HUES6 (cell line): Measurements from ENCODE around the gene TMCO4.
A peak's percentile ranks its signal among the peaks of the same experiment; 100 is the strongest.
"Not testable (repeated sequence)": the region's sequence is repeated elsewhere in the genome, so short reads cannot be mapped to it uniquely, and the experiment has no call there.

Experiments used
- H3K27ac ChIP-seq: 2 replicates; pipeline ENCODE4 v1.7.0; 2013; ENCODE audit warnings: low read depth, mild to moderate bottlenecking, low read length, inconsistent platforms
- H3K27me3 ChIP-seq: 2 replicates; pipeline ENCODE4 v1.6.1; 2013; ENCODE audit warnings: low read length; ENCODE audit not compliant: control insufficient read depth, insufficient read depth
- H3K36me3 ChIP-seq: 2 replicates; pipeline ENCODE4 v1.6.1; 2013; ENCODE audit warnings: low read length; ENCODE audit not compliant: control insufficient read depth, insufficient read depth
- H3K4me1 ChIP-seq: 2 replicates; pipeline ENCODE4 v1.6.1; 2013; ENCODE audit warnings: low read length; ENCODE audit not compliant: control insufficient read depth, insufficient read depth
- H3K4me3 ChIP-seq: 2 replicates; pipeline ENCODE4 v1.5.1; 2013; ENCODE audit warnings: low read depth, low read length
- H3K9ac ChIP-seq: one replicate; pipeline ENCODE4 v1.6.1; 2013; ENCODE audit warnings: mild to moderate bottlenecking, low read length
- H3K9me3 ChIP-seq: 2 replicates; pipeline ENCODE4 v1.6.1; 2013; ENCODE audit warnings: low read depth, low read length; ENCODE audit not compliant: control insufficient read depth, insufficient read depth

TMCO4 gene

GRCh38 chr1:19825298-19825697 is 25.6 kb upstream of the TMCO4 start:
- peaks cover 12% of the 10 kb centered on the region for H3K4me1 ChIP-seq
- H3K27me3 ChIP-seq, result no peaks in the 10 kb centered on the region
- no peak overlapping the region for H3K27ac ChIP-seq
- H3K36me3 ChIP-seq, result no peaks in the 10 kb centered on the region
- H3K9ac ChIP-seq, result no peak overlapping the region
- no peak overlapping the region for H3K4me3 ChIP-seq
- no peaks in the 10 kb centered on the region for H3K9me3 ChIP-seq

GRCh38 chr1:19824541-19824940 is 24.8 kb upstream of the TMCO4 start:
- Histone ChIP-seq H3K4me3 (no peak overlapping the region), H3K27me3 (no peaks in the 10 kb centered on the region), H3K36me3 (no peaks in the 10 kb centered on the region), H3K4me1 (peaks cover 15% of the 10 kb centered on the region), H3K27ac (no peak overlapping the region), H3K9ac (no peak overlapping the region), H3K9me3 (no peaks in the 10 kb centered on the region)

GRCh38 chr1:19824036-19824435 is 24.3 kb upstream of the TMCO4 start:
- no peaks in the 10 kb centered on the region for H3K9me3 ChIP-seq
- H3K9ac ChIP-seq, result no peak overlapping the region
- no peaks in the 10 kb centered on the region for H3K27me3 ChIP-seq
- H3K4me1 ChIP-seq, result peaks cover 15% of the 10 kb centered on the region
- no peak overlapping the region for H3K27ac ChIP-seq
- H3K36me3 ChIP-seq, result no peaks in the 10 kb centered on the region
- H3K4me3 ChIP-seq, result no peak overlapping the region

GRCh38 chr1:19819701-19820100 is 20.0 kb upstream of the TMCO4 start:
- Histone ChIP-seq H3K4me1 (peaks cover 33% of the 10 kb centered on the region), H3K36me3 (no peaks in the 10 kb centered on the region), H3K27me3 (no peaks in the 10 kb centered on the region), H3K9ac (no peak overlapping the region), H3K9me3 (no peaks in the 10 kb centered on the region), H3K27ac (no peak overlapping the region), H3K4me3 (no peak overlapping the region)

GRCh38 chr1:19818324-19818723 is 18.6 kb upstream of the TMCO4 start:
- H3K27ac ChIP-seq, result no peak overlapping the region
- H3K4me1 ChIP-seq, result peaks cover 31% of the 10 kb centered on the region
- no peaks in the 10 kb centered on the region for H3K36me3 ChIP-seq
- H3K9ac ChIP-seq, result no peak overlapping the region
- no peaks in the 10 kb centered on the region for H3K27me3 ChIP-seq
- no peak overlapping the region for H3K4me3 ChIP-seq
- no peaks in the 10 kb centered on the region for H3K9me3 ChIP-seq

GRCh38 chr1:19817160-19817559 is 17.4 kb upstream of the TMCO4 start:
- no peak overlapping the region for H3K9ac ChIP-seq
- no peak overlapping the region for H3K4me3 ChIP-seq
- no peak overlapping the region for H3K27ac ChIP-seq
- no peaks in the 10 kb centered on the region for H3K27me3 ChIP-seq
- H3K9me3 ChIP-seq, result no peaks in the 10 kb centered on the region
- H3K4me1 ChIP-seq, result peaks cover 31% of the 10 kb centered on the region
- no peaks in the 10 kb centered on the region for H3K36me3 ChIP-seq

- not testable (repeated sequence) for H3K9ac ChIP-seq, H3K9me3 ChIP-seq, H3K36me3 ChIP-seq, H3K27me3 ChIP-seq
- Histone ChIP-seq H3K4me3 (0 out of 2 replicates have a peak overlapping the region, but pooled peaks have one; percentile 12), H3K4me1 (peaks cover 31% of the 10 kb centered on the region), H3K27ac (0 out of 2 replicates have a peak overlapping the region, but pooled peaks have one; percentile 48)
Measured at GRCh38 chr1:19816737-19817086, 17.0 kb upstream of the TMCO4 start.

GRCh38 chr1:19815801-19816736 is 16.4 kb upstream of the TMCO4 start:
- Histone ChIP-seq H3K4me1 (peaks cover 31% of the 10 kb centered on the region), H3K4me3 (peak overlapping the region; percentile 12; the same call in 1 of the 2 replicates), H3K36me3 (no peaks in the 10 kb centered on the region), H3K9me3 (no peaks in the 10 kb centered on the region), H3K27me3 (no peaks in the 10 kb centered on the region), H3K9ac (peak overlapping the region; percentile 7), H3K27ac (peak overlapping the region; percentile 48; the same call in 1 of the 2 replicates)

- no peaks in the 10 kb centered on the region for H3K27me3 ChIP-seq
- no peaks in the 10 kb centered on the region for H3K36me3 ChIP-seq
- peak within 1 kb of the TSS; percentile 48; the same call in 1 of the 2 replicates for H3K27ac ChIP-seq
- H3K9me3 ChIP-seq, result no peaks in the 10 kb centered on the region
- H3K9ac ChIP-seq, result no peak within 1 kb of the TSS
- H3K4me1 ChIP-seq, result peaks cover 31% of the 10 kb centered on the region
- no peak within 1 kb of the TSS for H3K4me3 ChIP-seq
Measured at GRCh38 chr1:19814681-19815503, 15.2 kb upstream of the TMCO4 start, which contains the start of gene RNF186. RNF186 (minus strand) TSS chr1:19815283; CDS start chr1:19815101, 182 bp downstream.

- Histone ChIP-seq H3K27ac (no peak overlapping the region), H3K4me3 (no peak overlapping the region), H3K9ac (no peak overlapping the region), H3K4me1 (peaks cover 28% of the 10 kb centered on the region), H3K9me3 (peaks cover 4% of the 10 kb centered on the region), H3K27me3 (no peaks in the 10 kb centered on the region), H3K36me3 (no peaks in the 10 kb centered on the region)
Measured at GRCh38 chr1:19814244-19814661, 14.5 kb upstream of the TMCO4 start.

- Histone ChIP-seq H3K4me1 (peaks cover 28% of the 10 kb centered on the region), H3K27ac (no peak overlapping the region), H3K27me3 (no peaks in the 10 kb centered on the region), H3K4me3 (no peak overlapping the region), H3K36me3 (no peaks in the 10 kb centered on the region), H3K9ac (no peak overlapping the region), H3K9me3 (peaks cover 5% of the 10 kb centered on the region)
Measured at GRCh38 chr1:19813643-19813960, 13.9 kb upstream of the TMCO4 start.
